Type B pancreatic cell (in vitro differentiated cells): ENCODE measurements around the gene AKT1S1. TPM values are rescaled to one million over a fixed set of nuclear protein-coding genes. Genes with fewer than 3 reads are reported as not detected.
"Not testable (repeated sequence)": the region's sequence is repeated elsewhere in the genome, so short reads cannot be mapped to it uniquely, and the experiment has no call there.

Experiments
- DNase-seq: peaks from one replicate; pipeline ENCODE4 v3.0.0; 2021; ENCODE audit warnings: mixed read lengths; ENCODE audit not compliant: unreplicated experiment; ENCODE audit errors: extremely low spot score
- H3K27ac Mint-ChIP-seq: 2 replicates; pipeline ENCODE4 v1.8.0; 2021; ENCODE audit warnings: mild to moderate bottlenecking, mixed read lengths
- H3K27me3 Mint-ChIP-seq: 2 replicates; pipeline ENCODE4 v1.8.0; 2021; ENCODE audit warnings: mixed read lengths
- H3K36me3 Mint-ChIP-seq: 2 replicates; pipeline ENCODE4 v1.8.0; 2021; ENCODE audit warnings: mixed read lengths
- H3K4me1 Mint-ChIP-seq: one replicate; pipeline ENCODE4 v1.8.0; 2021; ENCODE audit warnings: mixed read lengths; ENCODE audit not compliant: unreplicated experiment
- H3K4me3 Mint-ChIP-seq: 2 replicates; pipeline ENCODE4 v1.8.0; 2021; ENCODE audit warnings: mild to moderate bottlenecking, mixed read lengths
- H3K9me3 Mint-ChIP-seq: 2 replicates; pipeline ENCODE4 v1.8.0; 2021; ENCODE audit warnings: mixed read lengths
- CTCF ChIP-seq: fragments of 200-600 bp; sonication (generic); conservative IDR thresholded peaks from 2 replicates; pipeline ENCODE4 v1.5.0; 2021; ENCODE audit warnings: antibody characterized with exemption, mild to moderate bottlenecking
- microRNA-seq: library from miRNA; unstranded; fragments of <30 nt; microRNA quantifications from one replicate; pipeline ENCODE4, GENCODE V29; 2020
- total RNA-seq: library from RNA; stranded (reverse); gene quantifications from 2 replicates; pipeline ENCODE4 v1.2.1, GENCODE V29; 2021; ENCODE audit warnings: low replicate concordance

AKT1S1 gene
- total RNA-seq, 1 donor from 2014 or later: 40.1 TPM

GRCh38 chr19:49824662-49825061, 52.5 kb downstream of the AKT1S1 start:
- TF ChIP-seq CTCF: no peak
- H3K4me1 Mint-ChIP-seq: peaks cover 5% of the 10 kb centered on the region
- peaks cover 16% of the 10 kb centered on the region for H3K36me3 Mint-ChIP-seq
- H3K4me3 Mint-ChIP-seq: no peak overlapping the region
- H3K9me3 Mint-ChIP-seq: no peaks in the 10 kb centered on the region
- H3K27me3 Mint-ChIP-seq: no peaks in the 10 kb centered on the region
- no peak for DNase-seq
- no peak overlapping the region for H3K27ac Mint-ChIP-seq

GRCh38 chr19:49823472-49823871, 53.7 kb downstream of the AKT1S1 start:
- H3K27ac Mint-ChIP-seq: peak overlapping the region; percentile 71
- no peaks in the 10 kb centered on the region for H3K9me3 Mint-ChIP-seq
- TF ChIP-seq CTCF: no peak
- H3K27me3 Mint-ChIP-seq: no peaks in the 10 kb centered on the region
- peaks cover 12% of the 10 kb centered on the region for H3K4me1 Mint-ChIP-seq
- DNase-seq: no peak
- H3K36me3 Mint-ChIP-seq: peaks cover 16% of the 10 kb centered on the region
- peak overlapping the region; percentile 34 for H3K4me3 Mint-ChIP-seq

- no peaks in the 10 kb centered on the region for H3K27me3 Mint-ChIP-seq
- peaks cover 11% of the 10 kb centered on the region for H3K4me1 Mint-ChIP-seq
- no peak for TF ChIP-seq CTCF
- peaks cover 13% of the 10 kb centered on the region for H3K36me3 Mint-ChIP-seq
- peak overlapping the region; percentile 70 for H3K4me3 Mint-ChIP-seq
- H3K27ac Mint-ChIP-seq: peak overlapping the region; percentile 99
- no peak for DNase-seq
- H3K9me3 Mint-ChIP-seq: no peaks in the 10 kb centered on the region
Observed at GRCh38 chr19:49820125-49820524, 57.0 kb downstream of the AKT1S1 start.

- not testable (repeated sequence) for H3K27me3 Mint-ChIP-seq, DNase-seq, H3K9me3 Mint-ChIP-seq
- H3K4me3 Mint-ChIP-seq: peak overlapping the region; percentile 99
- peaks cover 13% of the 10 kb centered on the region for H3K4me1 Mint-ChIP-seq
- peak overlapping the region; percentile 99 for H3K27ac Mint-ChIP-seq
- peaks cover 13% of the 10 kb centered on the region for H3K36me3 Mint-ChIP-seq
Observed at GRCh38 chr19:49819452-49820115, 57.6 kb downstream of the AKT1S1 start.

Small RNA genes lying within 50 kb of the gene (microRNA-seq; reads per million reads assigned to microRNA genes)
- gene MIR4749: 3.3 reads per million, percentile 8 among the genes with 10 or more reads in this experiment
- gene MIR4750: 3.9 reads per million, percentile 13 among the genes with 10 or more reads in this experiment
- gene MIR6800: 1.1 reads per million

Other genes starting within 250 kb of the AKT1S1 start
- 10.6 and 16.0 TPM in 2 replicates for gene RRAS, start 237.2 kb downstream of the AKT1S1 start, total RNA-seq
- 75.0 and 78.1 TPM in 2 replicates for gene SCAF1, start 235.1 kb downstream of the AKT1S1 start, total RNA-seq
- 81.4 and 86.6 TPM in 2 replicates for gene IRF3, start 211.5 kb downstream of the AKT1S1 start, total RNA-seq
- 40.8 and 49.2 TPM in 2 replicates for gene BCL2L12, start 211.4 kb downstream of the AKT1S1 start, total RNA-seq
- 131 and 195 TPM in 2 replicates for gene PRMT1, start 200.1 kb downstream of the AKT1S1 start, total RNA-seq
- 1.7 and 3.2 TPM in 2 replicates for gene ADM5, start 187.8 kb downstream of the AKT1S1 start, total RNA-seq
- 7.8 and 65.0 TPM in 2 replicates for gene CPT1C, start 186.2 kb downstream of the AKT1S1 start, total RNA-seq
- not detected in 2 replicates for gene TSKS, start 114.0 kb downstream of the AKT1S1 start, total RNA-seq
- gene AP2A1, start 110.4 kb downstream of the AKT1S1 start, total RNA-seq: 75.2 and 82.9 TPM in 2 replicates
- 26.8 and 29.3 TPM in 2 replicates for gene FUZ, start 64.1 kb downstream of the AKT1S1 start, total RNA-seq
- 88.5 and 88.9 TPM in 2 replicates for gene MED25, start 59.1 kb downstream of the AKT1S1 start, total RNA-seq
- gene PTOV1, start 26.2 kb downstream of the AKT1S1 start, total RNA-seq: 248 and 388 TPM in 2 replicates
- 72.3 and 125 TPM in 2 replicates for gene PNKP, start 9.8 kb downstream of the AKT1S1 start, total RNA-seq
- 33.9 and 45.9 TPM in 2 replicates for gene TBC1D17, start 347 bp upstream of the AKT1S1 start, total RNA-seq
- 0.58 and 0.74 TPM in 2 replicates for gene IL4I1, start 19.5 kb upstream of the AKT1S1 start, total RNA-seq
- gene ATF5, start 51.9 kb upstream of the AKT1S1 start, total RNA-seq: 18.1 and 21.4 TPM in 2 replicates
- 77.4 and 88.8 TPM in 2 replicates for gene NUP62, start 52.1 kb upstream of the AKT1S1 start, total RNA-seq
- gene SIGLEC11, start 83.8 kb upstream of the AKT1S1 start, total RNA-seq: 0.27 and 0.36 TPM in 2 replicates
- gene VRK3, start 148.0 kb upstream of the AKT1S1 start, total RNA-seq: 44.6 and 51.9 TPM in 2 replicates
- gene ZNF473, start 148.7 kb upstream of the AKT1S1 start, total RNA-seq: 13.4 and 14.3 TPM in 2 replicates